WTC11 (cell line): Measurements from ENCODE around the gene TTLL11.
"Not testable (repeated sequence)": the region's sequence is repeated elsewhere in the genome, so short reads cannot be mapped to it uniquely, and the experiment has no call there.

Experiments
- ATF2 ChIP-seq: sonication (generic); formaldehyde crosslinking; IDR thresholded peaks from 2 replicates; pipeline ENCODE4 v1.8.1; 2022; ENCODE audit warnings: low read depth, missing genetic modification reagents, borderline replicate concordance
- CTCF ChIP-seq: fragments of 200-600 bp; IDR thresholded peaks from 2 replicates; pipeline ENCODE4 v1.8.0; 2022; ENCODE audit warnings: antibody characterized with exemption
- ELF4 ChIP-seq: sonication (generic); formaldehyde crosslinking; IDR thresholded peaks from 2 replicates; pipeline ENCODE4 v1.8.1; 2022; ENCODE audit warnings: low read depth, mild to moderate bottlenecking, moderate library complexity, missing genetic modification reagents
- ESRRA ChIP-seq: sonication (generic); formaldehyde crosslinking; IDR thresholded peaks from 2 replicates; pipeline ENCODE4 v1.8.1; 2022; ENCODE audit warnings: mild to moderate bottlenecking, missing genetic modification reagents, borderline replicate concordance
- HMGXB4 ChIP-seq: sonication (generic); formaldehyde crosslinking; IDR thresholded peaks from 2 replicates; pipeline ENCODE4 v1.8.1; 2023; ENCODE audit warnings: mild to moderate bottlenecking, moderate library complexity, missing genetic modification reagents
- MLX ChIP-seq: sonication (generic); formaldehyde crosslinking; IDR thresholded peaks from 2 replicates; pipeline ENCODE4 v1.8.1; 2023; ENCODE audit warnings: mild to moderate bottlenecking, missing genetic modification reagents, moderate library complexity
- PREB ChIP-seq: sonication (generic); formaldehyde crosslinking; IDR thresholded peaks from 2 replicates; pipeline ENCODE4 v1.8.1; 2022; ENCODE audit warnings: mild to moderate bottlenecking, missing genetic modification reagents, moderate library complexity, borderline replicate concordance
- STAT6 ChIP-seq: sonication (generic); formaldehyde crosslinking; conservative IDR thresholded peaks from 2 replicates; pipeline ENCODE4 v1.8.1; 2023; ENCODE audit warnings: mild to moderate bottlenecking, low read depth, missing genetic modification reagents, moderate library complexity

GRCh38 chr9:121792476-121792875 is 300.6 kb downstream of the TTLL11 start:
- not testable (repeated sequence) for TF ChIP-seq ELF4 (CRISPR knock-in tag); CTCF; ATF2 (CRISPR knock-in tag); STAT6; HMGXB4; PREB (CRISPR knock-in tag); ESRRA (CRISPR knock-in tag); MLX (CRISPR knock-in tag)
